ENCODE data around the gene PHLDB1.

PHLDB1 gene

DNA sequence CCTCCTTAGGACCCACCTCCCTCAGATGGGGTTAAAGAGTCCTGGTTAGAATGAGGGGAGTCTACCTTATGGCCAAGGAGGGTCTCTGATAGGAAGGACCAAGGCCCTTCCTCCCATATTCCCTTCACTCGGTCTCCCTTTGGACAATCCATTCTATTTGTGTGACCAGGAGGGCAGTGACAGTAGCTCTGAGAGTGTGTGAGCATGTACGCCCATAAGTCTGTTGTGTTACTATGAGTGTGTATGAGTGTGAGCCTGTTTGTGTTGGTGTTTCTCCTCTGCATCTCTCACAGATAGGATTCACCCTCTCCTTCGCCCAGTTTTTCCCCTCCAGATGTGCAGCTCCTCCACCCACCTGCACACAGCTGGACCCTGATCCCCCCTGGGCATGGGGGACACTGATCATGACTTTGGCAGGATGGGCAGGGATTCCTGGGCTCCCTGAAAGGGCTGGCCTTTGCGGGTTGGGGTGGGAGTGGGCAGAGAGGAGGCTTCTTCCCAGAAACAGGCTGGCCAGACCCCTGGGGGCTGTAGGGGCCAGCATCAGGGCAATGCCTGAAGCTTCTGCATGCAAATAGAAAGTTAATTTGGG, 14.5 kb downstream of the PHLDB1 start:
- DNase-seq (ENCODE audit: low read depth, low spot score) = no peak

- DNase-seq (ENCODE audit: low read depth, low spot score) = no peak
These were observed 15.2 kb downstream of the PHLDB1 start for GRCh38 chr11:118622376-118623268.

GRCh38 chr11:118623269-118623655, 15.8 kb downstream of the PHLDB1 start:
- no peak for DNase-seq (ENCODE audit: low read depth, low spot score)

DNA sequence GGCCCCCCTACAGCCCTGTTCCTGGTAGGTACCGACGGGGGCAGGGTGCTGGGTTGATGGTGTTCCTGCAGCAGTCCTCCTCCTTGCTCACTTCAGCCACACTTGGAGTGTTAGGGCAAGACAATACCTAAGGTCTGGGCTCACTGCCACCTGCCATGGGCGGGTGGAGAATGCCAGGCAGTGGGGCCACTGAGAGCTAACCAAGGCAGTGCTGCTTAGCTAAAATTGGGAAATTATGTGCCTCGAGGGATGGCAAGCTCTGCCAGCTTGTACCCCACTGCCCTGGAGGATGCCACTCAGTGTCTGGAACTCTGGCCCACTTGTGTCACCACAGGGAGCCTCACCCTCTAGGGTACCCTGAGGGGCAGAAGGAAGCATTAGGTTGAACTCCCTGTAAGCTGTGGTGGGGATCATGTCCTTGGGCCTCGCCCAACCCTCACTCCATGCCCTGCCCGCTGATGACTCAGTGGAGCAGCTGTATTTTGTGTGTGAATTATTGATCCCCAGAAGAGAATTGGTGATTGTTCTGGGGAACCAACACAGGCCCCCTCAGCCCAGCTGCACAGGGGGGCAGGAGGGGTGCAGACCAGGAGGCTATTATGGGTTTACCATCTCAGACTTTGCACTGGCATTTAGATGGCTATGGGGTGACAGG, 17.7 kb downstream of the PHLDB1 start:
- DNase-seq (ENCODE audit: low read depth, low spot score) = no peak

DNA sequence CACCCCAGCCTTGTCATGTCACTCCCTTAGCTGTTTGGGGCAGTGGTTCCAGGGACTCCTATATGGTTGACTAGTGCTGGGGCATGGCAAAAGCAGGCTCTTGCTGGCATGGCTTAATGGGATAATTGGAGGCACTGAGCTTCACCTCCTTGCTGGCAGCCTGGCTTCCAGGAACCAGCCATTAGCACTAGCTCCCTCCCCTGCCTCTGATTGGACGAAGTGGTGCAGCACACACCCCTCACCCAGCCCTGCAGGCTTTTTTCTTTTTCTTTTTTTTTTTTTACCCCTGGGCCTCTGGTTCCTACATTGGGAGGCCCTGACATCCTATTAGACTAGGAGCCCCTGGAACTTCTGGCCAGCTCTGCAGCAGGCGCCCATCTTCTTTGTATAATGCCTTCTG, 18.6 kb downstream of the PHLDB1 start:
- DNase-seq (ENCODE audit: low read depth, low spot score) = no peak

- DNase-seq (ENCODE audit: low read depth, low spot score) = no peak
These were observed 20.2 kb downstream of the PHLDB1 start for GRCh38 chr11:118627566-118627965.

DNA sequence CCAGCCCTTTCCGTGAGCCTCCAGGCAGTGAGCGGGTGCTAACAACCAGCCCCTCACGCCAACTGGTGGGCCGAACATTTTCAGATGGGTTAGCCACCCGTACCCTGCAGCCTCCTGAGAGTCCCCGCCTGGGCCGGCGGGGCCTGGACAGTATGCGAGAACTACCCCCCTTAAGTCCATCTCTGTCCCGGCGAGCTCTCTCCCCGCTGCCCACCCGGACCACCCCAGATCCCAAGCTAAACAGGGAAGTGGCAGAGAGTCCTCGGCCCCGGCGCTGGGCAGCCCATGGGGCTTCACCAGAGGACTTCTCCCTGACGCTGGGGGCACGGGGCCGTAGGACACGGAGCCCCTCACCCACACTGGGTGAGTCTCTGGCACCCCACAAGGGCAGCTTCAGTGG, 20.6 kb downstream of the PHLDB1 start:
- DNase-seq (ENCODE audit: low read depth, low spot score) = no peak

DNA sequence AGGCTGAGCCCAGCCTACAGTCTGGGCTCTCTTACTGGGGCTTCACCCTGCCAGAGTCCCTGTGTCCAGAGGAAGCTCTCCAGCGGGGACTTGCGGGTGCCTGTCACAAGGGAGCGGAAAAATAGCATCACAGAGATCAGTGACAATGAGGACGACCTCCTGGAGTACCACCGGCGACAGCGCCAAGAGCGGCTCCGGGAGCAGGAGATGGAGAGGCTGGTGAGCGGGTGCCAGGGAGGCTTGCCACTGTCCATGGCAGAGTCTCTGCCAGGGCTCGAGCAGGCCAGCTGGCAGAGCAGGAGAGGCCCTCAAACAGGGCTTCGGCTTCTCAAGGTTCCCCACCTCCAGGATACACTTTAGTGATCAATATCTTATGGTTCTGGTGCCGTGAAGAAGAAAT, 21.0 kb downstream of the PHLDB1 start:
- DNase-seq (ENCODE audit: low read depth, low spot score) = no peak

DNA sequence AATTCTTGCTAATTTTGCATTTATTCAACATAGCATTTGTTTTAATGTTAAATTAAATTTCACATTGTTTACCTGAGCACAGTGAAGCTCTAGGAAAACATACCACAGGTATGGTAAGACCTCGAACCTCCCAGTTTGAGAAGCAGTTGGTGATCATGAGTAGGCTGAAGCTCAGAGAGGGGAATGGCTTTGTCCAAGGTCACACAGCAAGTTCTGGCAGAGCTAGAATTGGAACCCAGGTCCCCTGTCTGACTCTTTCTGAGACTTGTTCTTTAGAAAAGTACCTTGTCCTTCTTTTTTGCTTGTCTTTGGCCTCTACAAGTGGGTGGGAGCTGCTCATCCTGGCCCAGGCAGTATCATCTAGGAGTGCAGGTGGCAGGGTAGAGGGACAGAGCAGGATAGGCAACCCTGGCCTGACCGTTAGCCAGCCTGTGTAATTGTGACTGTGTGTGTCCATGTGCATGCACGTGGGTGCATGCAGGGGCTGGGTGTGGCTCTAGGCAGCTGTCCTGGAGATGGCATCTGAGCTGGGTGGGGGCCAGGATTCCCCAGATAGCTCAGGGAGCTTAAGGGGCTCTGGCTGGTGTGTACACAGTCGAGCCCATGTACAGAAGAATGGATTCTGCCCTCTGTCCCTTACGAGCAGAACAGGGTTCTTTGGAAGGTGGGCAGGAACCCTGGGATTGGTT, 21.6 kb downstream of the PHLDB1 start:
- no peak for DNase-seq (ENCODE audit: low read depth, low spot score)

DNA sequence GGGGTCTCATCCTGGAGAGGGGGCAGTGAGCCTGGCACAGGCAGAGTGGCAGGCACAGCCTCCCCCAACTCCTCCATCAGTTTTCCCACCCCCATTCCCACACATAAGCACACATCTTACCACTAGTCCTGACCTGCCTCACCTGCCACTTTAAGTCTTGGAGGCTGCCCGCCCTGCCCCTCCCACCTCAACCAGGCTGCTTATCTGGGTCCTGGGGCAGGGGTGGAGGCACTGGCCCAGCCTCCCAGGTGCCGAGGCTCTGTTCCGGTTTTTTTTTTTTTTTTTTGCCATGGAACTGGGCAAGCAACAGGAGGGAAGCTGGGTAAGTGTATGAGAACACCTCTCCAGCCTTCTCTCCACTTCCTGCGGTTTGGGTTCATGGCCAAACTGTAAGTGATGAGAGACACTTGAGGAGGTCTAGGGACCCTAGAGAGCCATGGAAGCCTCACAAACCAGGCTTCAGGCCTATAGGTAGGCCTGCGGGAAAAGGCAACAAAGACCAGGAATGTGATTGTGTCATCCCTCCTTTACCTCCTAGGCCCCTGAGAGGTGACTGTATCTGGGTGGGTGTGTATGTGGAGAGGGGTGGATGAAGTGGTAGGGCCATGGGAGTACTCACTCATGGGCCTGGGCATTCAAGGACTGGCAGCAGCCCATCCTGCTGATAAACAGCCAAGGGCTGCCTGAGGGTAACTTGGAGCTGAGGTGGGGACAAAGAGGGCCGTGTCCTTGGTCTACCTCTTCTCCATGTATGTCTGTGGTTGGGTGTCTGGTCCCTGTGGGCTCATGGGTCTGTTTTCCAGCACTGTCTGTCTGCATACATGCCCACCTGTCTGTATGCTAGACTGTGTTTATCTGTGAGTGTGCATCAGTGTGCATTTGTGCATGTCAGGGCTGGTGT, 22.6 kb downstream of the PHLDB1 start:
- no peak for DNase-seq (ENCODE audit: low read depth, low spot score)

DNA sequence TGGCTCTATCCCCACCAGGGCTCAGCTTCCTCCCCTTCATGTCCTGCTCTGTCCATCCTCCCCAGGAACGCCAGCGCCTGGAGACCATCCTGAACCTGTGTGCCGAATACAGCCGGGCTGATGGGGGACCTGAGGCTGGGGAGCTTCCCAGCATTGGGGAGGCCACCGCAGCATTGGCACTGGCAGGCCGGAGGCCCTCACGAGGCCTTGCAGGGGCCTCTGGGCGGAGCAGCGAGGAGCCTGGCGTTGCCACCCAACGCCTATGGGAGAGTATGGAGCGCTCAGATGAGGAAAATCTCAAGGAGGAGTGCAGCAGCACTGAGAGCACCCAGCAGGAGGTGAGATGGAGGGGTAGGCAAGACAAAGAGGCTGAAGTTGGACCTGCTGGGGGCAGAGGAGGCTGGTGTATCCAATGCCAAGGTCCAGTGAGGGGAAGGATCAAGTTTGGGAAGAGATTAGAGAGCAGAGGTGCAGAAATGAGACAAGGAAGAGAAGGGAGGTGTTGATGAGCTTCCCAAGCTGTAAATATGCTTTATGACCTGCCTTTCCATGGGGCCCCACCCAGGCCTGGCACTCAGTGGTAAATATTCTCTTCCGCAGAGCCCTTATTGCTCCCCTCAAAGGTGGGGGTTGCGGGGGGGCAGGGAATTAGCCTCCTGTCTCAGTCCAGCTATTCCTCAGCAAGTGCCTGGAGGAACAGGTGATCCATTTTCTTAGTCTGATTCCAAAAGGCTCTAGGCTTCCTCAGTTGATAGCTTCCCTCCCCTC, 23.9 kb downstream of the PHLDB1 start:
- no peak for DNase-seq (ENCODE audit: low read depth, low spot score)

GRCh38 chr11:118632577-118633318, 25.3 kb downstream of the PHLDB1 start:
- no peak for DNase-seq (ENCODE audit: low read depth, low spot score)

DNA sequence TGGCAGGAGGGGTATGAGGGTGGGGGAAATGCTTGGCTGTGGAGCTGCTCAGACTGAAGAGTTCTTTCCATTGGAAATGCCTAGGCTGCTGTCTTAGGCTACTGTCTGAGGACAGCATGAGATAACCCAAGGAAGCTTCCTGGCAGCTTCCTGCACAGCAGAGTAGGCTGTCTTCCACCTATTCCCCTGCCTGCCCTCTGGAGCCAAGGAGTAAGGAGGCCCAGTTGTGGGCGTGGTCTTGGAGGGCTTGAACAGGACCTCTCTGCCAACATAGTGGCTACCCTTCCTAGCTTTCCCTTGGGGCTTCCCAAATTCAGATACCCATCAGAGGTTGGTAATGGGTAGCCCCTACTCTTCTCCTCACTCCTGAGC, 25.9 kb downstream of the PHLDB1 start:
- no peak for DNase-seq (ENCODE audit: low read depth, low spot score)

DNA sequence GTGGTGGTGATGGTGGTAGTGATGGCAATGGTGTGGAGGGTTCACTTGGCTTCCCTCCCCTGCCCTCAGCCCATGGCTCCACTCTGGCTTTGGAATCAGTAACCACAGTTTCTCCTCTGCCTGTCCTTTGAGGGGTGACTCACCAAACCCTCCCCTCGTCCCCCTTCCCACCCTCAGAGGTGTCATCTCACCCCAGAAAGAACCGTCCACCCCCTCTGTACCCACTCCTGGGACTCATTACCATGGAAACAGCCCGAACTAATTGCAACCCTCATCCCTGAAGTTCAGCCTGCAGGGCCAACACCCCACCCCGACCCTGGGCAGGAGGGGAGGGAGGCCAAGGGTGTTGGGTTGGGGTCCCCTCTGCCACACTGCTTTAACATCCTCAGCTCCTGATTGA, 26.6 kb downstream of the PHLDB1 start:
- no peak for DNase-seq (ENCODE audit: low read depth, low spot score)

DNA sequence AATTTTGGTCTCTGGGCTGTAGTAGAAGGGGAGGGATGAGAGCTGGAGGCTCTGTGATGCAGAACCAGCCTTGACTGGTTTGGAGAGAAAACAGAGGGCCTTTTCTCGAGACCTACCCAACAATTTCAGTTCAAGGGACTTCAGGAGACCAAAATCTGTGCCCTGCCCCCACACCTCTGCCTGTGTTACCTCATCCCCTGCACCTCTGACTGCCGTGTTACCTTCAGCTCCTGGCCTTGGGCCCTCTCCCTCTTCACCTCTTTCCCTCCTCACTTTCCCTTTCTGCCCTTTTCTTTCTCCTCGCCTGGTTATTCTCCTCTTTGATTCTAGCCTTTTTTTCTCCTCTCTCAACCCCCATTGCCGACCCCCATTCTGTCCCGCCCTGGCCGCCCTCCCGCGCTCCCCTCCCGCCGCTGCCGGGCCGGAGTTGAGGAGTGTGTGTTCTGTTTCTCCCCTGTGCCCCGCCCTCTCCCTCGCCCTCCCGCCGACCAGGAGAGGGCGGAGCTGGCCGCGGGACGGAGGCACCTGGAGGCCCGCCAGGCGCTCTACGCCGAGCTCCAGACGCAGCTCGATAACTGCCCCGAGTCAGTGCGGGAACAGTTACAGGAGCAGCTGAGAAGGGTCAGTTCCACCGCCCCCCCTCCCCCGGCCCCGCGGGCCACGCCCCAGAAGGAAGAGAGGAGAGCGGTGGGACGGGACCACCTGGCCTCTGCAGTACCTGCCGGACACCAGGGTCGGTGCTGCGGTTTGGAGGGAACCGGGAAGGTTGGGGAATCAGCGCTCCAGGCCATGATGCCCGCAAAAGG, 27.2 kb downstream of the PHLDB1 start:
- no peak for DNase-seq (ENCODE audit: low read depth, low spot score)

GRCh38 chr11:118635237-118635591, 27.8 kb downstream of the PHLDB1 start:
- DNase-seq (ENCODE audit: low read depth, low spot score) = no peak

DNA sequence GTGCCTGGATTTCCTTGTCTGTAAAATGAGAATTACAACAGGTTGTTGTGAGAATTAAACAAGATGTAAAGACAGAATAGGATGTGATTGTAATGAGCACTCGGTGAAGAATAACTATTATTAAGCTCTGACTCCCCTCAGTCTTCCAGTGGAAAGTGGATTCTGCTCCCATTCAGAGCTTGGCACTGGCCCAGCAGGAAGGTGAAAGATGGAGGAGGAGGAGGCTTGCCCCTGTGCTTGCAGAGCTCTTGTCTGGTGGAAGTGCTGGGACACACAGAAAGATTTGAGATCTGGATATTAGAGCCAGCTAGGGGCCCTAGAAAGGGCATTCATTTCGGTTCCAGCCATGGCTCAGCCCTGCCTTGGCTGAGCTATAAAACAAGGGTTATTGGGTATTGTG, 28.2 kb downstream of the PHLDB1 start:
- no peak for DNase-seq (ENCODE audit: low read depth, low spot score)

GRCh38 chr11:118636569-118637290, 29.3 kb downstream of the PHLDB1 start:
- no peak for DNase-seq (ENCODE audit: low read depth, low spot score)

All from brain pericyte (primary cell).